GM12878 (cell line): Measurements from ENCODE around the gene PIK3R4. TPM values are rescaled to one million over a fixed set of nuclear protein-coding genes. Genes with fewer than 3 reads are reported as not detected.

Experiments
- BCL11A ChIP-seq: IDR thresholded peaks from 2 replicates; pipeline ENCODE4 v1.6.1; 2011; ENCODE audit warnings: low read depth, low read length
- NRF1 ChIP-seq: conservative IDR thresholded peaks from 2 replicates; pipeline ENCODE4 v1.6.1; 2011; ENCODE audit warnings: mild to moderate bottlenecking, low read depth, low read length, improper control_type of control experiment
- POLR2A ChIP-seq: IDR thresholded peaks from 2 replicates; pipeline ENCODE4 v1.6.1; 2011; ENCODE audit warnings: low read depth, mild to moderate bottlenecking, low read length
- ZNF207 ChIP-seq: fragments of 450-650 bp; IDR thresholded peaks from 2 replicates; pipeline ENCODE4 v1.6.1; 2014; ENCODE audit warnings: antibody characterized with exemption, mild to moderate bottlenecking, borderline replicate concordance
- polyA plus RNA-seq, 11 experiments: library from polyadenylated mRNA; depleted of rRNA in 4 of 11; unstranded in 6 of 11; stranded (reverse) in 5 of 11; fragments of >200 nt; fragmentation: Nextera tagmentation in 4 of 11; fragmentation: Illumina TruSeq in 1 of 11; extraction: Ambion mirVana in 4 of 11; extraction: Trizol in 1 of 11; gene quantifications; 1 replicate in 1 of 11; 2 replicates in 10 of 11; pipeline versions ENCODE4 v1.2.1 to v1.2.3, GENCODE V29; 2011 to 2016; ENCODE audit warnings: inconsistent platforms in 2 of 11, missing spikeins in 2 of 11, low read depth in 1 of 11
- total RNA-seq, 4 experiments: library from RNA; depleted of rRNA in 3 of 4; stranded (reverse); fragments of >200 nt in 3 of 4; fragmentation: Illumina TruSeq in 1 of 4; extraction: Trizol in 1 of 4; gene quantifications; 2 replicates each; pipeline versions ENCODE4 v1.2.1 to v1.2.3, GENCODE V29; 2013 to 2021
- TF ChIP-seq, protein P1 (sequence below): IDR thresholded peaks from 2 replicates; pipeline ENCODE4 v1.6.1; 2011; ENCODE audit warnings: low read depth, low read length, improper control_type of control experiment, borderline replicate concordance
- TF ChIP-seq, protein P2 (sequence below): fragments of 450-650 bp; formaldehyde crosslinking; IDR thresholded peaks from 2 replicates; pipeline ENCODE4 v1.4.0; 2020; ENCODE audit warnings: mild to moderate bottlenecking, moderate library complexity
- TF ChIP-seq, protein P3 (sequence below): fragments of 450-650 bp; IDR thresholded peaks from 2 replicates; pipeline ENCODE4 v1.6.1; 2016; ENCODE audit warnings: mild to moderate bottlenecking

Gene PIK3R4
- total and polyA plus RNA-seq, 10 of the 15 experiments (the other 5 are each of a cell fraction or from before 2014, with no cell fraction given): 22.6 to 50.2 (median 31.1) TPM

DNA sequence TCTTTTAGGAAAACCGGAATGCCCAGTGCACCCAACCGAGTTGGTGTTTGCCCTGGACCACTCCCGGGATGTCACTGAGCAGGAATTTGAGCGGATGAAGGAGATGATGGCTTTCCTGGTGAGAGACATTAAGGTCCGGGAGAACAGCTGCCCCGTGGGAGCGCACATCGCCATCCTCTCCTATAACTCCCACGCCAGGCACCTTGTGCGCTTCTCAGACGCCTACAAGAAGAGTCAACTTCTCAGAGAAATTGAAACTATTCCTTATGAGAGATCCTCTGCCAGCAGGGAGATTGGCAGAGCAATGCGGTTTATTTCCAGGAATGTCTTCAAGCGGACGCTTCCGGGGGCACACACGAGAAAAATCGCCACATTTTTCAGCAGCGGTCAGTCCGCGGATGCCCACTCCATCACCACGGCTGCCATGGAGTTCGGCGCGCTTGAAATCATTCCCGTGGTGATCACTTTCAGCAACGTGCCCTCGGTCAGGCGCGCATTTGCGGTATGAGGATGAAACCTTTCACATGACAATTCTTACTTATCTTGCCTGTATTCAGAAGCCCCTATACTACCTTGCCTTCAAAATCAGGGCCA is 97.5 kb downstream of the PIK3R4 start (continued):
- TF ChIP-seq, protein P1, sequence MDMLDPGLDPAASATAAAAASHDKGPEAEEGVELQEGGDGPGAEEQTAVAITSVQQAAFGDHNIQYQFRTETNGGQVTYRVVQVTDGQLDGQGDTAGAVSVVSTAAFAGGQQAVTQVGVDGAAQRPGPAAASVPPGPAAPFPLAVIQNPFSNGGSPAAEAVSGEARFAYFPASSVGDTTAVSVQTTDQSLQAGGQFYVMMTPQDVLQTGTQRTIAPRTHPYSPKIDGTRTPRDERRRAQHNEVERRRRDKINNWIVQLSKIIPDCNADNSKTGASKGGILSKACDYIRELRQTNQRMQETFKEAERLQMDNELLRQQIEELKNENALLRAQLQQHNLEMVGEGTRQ: no peak
- TF ChIP-seq, protein P2, sequence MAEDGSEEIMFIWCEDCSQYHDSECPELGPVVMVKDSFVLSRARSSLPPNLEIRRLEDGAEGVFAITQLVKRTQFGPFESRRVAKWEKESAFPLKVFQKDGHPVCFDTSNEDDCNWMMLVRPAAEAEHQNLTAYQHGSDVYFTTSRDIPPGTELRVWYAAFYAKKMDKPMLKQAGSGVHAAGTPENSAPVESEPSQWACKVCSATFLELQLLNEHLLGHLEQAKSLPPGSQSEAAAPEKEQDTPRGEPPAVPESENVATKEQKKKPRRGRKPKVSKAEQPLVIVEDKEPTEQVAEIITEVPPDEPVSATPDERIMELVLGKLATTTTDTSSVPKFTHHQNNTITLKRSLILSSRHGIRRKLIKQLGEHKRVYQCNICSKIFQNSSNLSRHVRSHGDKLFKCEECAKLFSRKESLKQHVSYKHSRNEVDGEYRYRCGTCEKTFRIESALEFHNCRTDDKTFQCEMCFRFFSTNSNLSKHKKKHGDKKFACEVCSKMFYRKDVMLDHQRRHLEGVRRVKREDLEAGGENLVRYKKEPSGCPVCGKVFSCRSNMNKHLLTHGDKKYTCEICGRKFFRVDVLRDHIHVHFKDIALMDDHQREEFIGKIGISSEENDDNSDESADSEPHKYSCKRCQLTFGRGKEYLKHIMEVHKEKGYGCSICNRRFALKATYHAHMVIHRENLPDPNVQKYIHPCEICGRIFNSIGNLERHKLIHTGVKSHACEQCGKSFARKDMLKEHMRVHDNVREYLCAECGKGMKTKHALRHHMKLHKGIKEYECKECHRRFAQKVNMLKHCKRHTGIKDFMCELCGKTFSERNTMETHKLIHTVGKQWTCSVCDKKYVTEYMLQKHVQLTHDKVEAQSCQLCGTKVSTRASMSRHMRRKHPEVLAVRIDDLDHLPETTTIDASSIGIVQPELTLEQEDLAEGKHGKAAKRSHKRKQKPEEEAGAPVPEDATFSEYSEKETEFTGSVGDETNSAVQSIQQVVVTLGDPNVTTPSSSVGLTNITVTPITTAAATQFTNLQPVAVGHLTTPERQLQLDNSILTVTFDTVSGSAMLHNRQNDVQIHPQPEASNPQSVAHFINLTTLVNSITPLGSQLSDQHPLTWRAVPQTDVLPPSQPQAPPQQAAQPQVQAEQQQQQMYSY (CRISPR knock-in tag): no peak
- TF ChIP-seq, protein P3, sequence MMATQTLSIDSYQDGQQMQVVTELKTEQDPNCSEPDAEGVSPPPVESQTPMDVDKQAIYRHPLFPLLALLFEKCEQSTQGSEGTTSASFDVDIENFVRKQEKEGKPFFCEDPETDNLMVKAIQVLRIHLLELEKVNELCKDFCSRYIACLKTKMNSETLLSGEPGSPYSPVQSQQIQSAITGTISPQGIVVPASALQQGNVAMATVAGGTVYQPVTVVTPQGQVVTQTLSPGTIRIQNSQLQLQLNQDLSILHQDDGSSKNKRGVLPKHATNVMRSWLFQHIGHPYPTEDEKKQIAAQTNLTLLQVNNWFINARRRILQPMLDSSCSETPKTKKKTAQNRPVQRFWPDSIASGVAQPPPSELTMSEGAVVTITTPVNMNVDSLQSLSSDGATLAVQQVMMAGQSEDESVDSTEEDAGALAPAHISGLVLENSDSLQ: no peak
- TF ChIP-seq POLR2A: no peak
- TF ChIP-seq ZNF207: no peak
- TF ChIP-seq BCL11A: no peak
- no peak for TF ChIP-seq NRF1
